HG03103 (cell line): ENCODE results near the gene MAPK14.
"Not testable (repeated sequence)": the region's sequence is repeated elsewhere in the genome, so short reads cannot be mapped to it uniquely, and the experiment has no call there.

Source experiments
- ATAC-seq: cut with Tn5 transposase; IDR thresholded peaks from one replicate; pipeline ENCODE4 v1.9.1; 2021; ENCODE audit warnings: low read depth; ENCODE audit not compliant: unreplicated experiment

Gene MAPK14

DNA sequence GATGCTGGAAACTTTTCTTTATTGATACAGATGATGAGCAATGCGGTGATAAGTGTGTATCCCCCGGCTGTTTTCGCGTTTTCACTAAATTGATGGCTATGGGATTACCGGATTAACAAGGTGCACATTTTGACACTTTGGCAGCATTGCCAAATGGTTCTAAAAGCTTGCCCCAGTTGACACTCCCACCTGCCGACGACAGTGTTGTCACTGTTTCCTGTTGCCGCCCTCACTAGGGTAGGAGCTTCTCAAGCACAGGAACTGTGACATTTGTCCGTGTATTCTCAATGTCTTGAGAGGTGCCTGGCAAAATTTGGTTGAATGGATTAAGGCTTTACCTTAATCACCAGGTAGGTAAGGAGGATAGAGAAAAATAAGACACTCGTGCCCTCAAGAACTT lies 92.9 kb downstream of the MAPK14 start:
- peak; percentile 48 for ATAC-seq

DNA sequence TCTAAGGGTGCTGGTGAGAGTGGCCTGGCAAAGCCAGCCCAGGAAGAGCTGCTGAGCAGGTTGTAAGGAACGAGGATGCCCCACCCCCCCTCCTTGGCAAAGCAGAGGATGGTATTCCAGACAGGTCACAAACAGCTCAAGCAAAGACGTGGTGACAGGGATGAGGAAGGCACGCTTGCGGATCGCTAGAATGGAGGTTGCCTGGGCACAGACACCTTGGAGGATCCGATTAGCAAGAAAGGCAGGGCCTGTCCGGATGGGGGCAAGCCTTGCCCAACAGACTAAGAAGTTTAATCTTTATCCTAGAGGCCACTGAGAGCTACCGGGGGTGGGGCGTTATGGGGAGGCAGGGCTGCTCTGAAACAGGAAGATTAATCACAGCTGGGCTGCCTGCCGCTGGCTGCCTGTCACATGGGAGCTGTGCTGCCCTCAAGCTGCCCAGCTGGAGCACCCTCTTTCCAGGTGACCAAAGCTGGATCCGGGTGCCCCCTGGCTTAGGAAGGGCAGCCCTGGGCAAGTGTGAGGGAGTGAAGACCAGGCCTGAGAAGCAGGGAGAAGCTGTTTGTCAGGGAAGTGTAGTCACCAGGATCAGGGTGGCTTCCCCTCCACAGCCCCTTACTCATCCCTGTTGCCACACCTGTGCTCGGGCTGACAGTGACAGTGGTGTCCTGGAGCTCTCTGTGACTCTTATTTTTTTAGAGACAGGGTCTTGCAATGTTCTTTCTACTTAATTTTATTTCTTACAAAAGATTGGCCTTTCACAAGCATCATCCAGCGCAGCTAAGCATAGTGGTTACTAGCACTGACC lies 93.6 kb downstream of the MAPK14 start:
- no peak for ATAC-seq

DNA sequence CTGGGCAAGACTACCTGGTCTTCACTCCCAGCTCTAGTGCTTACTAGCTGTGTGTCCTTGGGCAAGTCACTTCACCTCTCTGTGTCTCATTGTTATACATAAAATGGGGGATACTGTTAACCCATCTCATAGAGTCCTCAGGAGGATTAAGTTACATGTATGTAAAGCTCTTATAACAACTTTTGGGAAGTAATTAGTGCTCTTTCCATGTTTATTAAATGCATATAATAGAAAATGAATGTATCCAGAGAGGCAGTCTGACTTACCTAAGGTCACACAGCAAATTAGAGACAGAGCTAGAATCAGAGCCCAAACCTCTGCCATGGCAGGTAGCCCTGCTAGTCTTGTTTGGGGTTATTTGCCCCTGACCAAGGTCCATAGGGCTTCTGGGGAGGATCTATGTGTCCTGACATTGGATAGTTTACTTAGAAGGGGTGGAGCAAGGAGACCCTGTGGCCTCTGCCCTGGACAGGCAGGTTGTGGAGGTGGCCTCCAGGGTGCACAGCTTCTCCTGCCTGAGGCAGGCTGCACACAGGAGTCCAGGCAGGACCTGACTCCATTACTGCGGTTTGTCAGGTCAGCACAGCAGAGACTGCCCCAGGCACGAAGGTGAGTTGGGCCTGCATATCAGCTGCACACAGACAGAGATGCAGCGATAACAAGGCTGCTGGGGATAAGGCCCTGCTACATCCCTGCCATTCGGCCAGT lies 94.3 kb downstream of the MAPK14 start:
- no peak for ATAC-seq

DNA sequence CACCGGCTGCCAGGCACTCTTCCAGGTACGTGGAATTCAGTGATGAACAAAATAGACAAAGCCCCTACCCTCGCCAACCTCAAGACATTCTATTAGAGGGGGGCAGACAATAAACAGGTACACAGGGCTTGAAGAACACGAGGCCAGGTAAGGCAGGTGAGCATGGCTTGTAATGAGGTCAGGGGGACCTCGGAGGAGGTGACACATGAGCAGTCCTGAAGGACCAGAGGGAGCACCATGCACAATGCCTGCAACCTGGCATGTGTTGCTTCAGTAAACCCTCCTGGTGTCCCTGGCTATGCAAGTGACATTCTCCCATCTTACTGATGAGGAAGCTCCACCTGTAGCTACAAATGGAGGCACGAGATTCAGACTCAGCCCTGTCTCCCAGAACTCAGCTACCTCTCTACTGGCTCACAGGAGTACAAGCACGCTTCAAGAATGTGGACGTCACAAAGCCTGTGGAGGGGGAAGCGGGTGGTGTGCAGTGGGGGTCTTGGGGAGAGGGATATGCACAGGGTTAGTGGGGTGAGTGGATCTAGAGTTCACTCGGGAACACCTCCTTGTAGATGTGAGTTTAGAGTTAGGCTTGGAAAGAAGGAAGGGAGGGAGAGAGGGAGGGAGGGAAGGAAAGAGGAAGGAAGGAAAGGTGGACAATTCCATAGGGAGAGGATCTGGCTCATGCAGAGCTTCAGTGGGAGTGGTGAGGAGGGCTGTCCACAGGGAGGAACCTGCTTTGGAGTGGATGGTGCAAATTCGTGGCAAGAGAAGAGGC lies 95.1 kb downstream of the MAPK14 start:
- no peak for ATAC-seq

DNA sequence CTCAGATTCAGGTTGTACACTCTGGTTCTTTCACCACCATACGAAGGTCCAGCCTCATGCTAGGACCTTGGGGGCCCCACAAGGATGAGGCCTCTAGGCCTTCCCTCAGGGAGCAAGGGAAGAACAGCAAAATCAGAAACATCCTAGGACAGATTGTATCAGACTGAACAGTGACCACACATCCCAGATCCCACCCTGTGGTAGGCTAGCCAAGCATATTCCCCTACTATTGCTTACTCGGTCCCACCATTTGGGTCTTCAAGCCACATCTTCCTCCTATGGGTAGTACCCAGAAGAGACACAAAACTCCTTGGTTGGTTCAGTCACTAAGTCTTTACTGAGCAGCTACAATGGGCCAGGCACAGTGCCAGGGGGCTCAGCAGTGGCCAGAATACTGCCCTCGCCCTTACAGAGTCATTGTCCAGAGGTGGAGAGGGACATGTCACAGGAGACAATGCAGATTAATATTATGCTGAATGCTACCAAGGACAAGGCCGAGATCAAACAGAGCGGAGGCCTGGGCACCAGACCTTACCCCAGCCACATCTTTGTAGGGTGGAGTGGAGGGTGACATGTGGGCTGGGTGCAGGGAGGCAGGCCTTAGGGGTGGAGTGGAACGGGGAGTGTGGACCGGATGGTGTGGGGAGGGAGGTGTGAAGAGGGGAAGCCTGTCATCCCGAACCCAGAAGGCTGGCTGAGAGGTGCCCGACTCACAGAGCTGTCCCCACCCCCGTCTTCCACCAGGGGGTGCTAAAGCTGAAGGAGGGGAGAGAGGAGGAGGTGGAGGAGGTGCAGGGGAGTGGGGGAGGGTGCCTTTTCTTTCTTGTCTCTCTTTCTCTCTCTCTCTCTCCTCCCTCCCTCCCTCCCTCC lies 95.9 kb downstream of the MAPK14 start:
- no peak for ATAC-seq

DNA sequence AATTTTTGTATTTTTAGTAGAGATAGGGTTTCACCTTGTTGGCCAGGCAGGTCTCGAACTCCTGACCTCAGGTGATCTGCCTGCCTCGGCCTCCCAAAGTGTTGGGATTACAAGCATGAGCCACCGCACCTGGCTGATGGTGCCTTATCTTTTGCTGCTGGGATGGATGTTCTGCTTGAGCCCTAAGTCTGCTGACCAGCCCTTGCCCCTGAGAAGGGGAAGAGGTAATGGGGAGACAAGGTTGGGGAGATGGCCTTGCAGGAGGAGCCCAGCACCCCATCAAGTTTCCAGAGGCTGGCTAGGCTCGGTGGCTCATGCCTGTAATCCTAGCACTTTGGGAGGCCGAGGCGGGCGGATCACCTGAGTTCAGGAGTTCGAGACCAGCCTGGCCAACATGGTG lies 96.7 kb downstream of the MAPK14 start:
- ATAC-seq, result not testable (repeated sequence)

DNA sequence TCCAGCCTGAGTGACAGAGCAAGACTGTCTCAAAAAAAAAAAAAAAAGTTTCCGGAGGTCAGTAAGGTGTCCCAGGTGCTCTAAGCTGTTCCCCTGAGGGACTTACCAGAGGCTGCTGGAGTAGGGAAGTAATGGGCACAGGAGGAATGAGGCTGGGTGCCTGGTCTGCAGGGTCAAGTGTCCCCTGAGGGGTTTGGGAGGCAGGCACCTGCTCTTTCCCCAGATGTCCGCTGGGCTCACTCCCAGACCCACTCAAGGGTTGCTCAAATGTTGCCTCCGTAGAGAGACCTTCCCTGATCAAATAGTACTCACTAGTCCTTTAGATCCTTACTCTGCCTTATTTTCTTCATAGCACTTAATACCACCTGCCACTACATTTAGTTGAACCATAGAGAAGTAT lies 97.3 kb downstream of the MAPK14 start:
- no peak for ATAC-seq

DNA sequence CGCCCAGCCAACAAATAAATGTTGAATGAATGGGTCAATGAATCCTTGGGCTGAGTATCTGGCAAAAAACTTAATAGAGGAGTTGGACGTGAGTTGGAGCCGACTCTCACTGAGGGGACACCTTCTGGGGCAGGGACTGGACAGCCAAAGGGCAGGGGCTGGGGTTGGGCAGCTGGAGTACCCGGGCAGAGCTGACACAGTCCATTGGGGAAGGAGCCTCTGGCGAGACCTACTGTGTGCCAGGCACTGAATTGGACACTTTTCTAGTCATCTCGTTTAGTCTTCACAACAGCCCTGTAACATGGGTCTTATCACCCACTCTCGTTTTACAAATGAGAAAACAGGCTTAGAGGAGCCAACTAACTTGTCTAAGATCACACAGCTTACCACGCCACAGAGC lies 98.0 kb downstream of the MAPK14 start:
- no peak for ATAC-seq

DNA sequence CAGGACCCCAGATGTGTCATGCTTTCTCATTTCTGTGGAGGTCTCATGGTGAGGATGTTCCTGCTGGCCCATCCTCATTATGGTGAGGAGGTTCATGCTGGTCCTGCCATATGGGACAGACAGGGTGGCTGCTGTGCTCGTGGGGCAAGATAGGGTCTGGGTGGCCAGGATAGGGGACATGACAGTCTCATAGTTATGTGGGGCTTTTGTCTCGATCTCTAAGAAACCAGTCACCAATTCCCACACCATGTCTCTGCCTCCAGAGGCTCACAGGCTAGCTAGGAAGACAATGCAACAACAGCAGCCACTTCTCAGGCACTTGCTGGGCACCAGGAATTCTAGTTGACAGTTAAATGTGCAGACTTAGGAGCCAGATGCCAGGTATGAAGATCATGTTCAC lies 98.5 kb downstream of the MAPK14 start:
- ATAC-seq, result no peak

DNA sequence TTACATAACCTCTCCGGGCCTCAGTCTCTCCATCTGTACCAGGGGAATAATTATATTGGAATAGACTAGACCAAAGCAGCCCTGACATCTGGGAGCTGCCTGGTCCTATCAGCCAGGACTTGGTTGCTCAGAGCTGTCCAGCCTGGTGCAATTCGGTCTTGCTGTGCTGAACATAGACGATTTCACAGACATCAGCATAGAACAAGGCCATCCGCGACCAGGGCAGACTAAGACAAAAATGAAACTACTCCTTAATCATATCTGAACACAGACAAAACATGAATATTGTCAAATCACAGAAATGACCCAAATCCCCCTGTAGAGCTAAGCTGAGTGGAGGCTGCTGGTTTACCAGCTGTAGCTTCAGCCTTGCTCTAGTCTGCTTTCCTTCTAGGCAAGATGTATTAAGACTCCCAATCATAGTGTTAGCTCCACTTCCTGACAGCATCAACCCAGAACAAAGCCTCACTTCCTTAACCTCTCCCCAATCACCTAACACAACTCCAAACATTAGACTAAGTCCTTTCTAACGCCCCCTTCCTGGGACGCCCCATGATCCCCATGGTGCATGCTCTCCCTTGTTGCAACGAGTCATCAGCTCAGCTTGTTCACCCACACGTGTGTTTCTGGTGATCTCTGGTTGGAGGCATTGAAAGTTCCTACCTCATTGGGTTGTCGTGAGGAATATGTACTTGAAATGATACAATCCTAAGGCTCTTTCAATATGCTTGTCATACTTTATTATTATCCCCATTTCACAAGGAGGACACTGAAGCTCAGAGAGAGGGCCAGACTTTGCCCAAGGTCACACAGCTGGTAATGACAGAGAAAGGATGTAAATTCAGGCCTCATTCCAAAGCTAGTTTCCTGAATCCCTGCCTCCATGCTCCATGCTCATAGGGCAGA lies 99.2 kb downstream of the MAPK14 start:
- ATAC-seq, result no peak

DNA sequence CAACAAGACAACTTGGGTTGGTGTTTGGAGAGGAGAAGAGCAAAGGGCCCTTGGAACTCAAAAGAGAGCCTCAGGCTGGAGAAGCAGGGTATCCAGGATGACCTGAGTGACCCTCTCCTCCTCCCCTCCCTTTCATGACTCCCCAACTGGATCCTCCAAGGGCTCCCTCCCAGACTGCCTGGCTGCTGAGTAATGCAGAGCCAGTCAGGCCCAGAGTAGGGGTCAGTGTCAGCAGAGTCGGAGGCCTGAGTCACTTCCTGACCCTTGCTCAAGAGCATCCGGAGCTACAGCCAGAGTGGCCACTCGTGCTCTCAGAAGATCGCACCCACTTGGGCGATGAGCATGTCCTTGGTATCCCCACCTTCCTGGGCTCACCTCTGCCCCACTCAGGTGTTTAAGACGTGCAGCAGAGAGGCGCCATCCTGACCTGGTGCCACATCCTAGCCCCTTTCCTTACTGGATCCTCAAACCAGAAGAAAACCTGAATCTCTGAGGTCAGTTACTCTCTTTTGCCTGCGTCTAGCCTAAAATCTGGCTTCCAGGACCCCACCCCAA lies 99.9 kb downstream of the MAPK14 start:
- no peak for ATAC-seq

DNA sequence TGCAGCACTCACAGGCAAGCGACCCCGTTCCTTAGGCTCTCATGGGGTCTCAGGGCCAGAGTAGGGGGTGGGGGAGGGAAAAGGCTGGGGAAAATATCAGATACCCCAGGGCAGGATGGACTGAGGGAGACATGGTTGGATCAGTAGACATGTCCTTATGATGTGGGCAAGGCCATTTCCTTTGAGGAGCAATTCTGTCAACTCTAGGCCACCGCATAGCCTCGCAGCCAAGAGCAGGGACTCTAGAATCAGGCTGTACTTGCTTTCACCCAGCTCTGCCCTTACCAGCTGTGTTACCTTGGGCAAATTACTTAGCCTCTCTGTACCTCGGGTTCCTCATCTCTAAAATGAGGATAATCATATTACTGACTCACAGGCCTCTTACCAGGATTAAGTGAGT lies 100.5 kb downstream of the MAPK14 start:
- ATAC-seq, result no peak

DNA sequence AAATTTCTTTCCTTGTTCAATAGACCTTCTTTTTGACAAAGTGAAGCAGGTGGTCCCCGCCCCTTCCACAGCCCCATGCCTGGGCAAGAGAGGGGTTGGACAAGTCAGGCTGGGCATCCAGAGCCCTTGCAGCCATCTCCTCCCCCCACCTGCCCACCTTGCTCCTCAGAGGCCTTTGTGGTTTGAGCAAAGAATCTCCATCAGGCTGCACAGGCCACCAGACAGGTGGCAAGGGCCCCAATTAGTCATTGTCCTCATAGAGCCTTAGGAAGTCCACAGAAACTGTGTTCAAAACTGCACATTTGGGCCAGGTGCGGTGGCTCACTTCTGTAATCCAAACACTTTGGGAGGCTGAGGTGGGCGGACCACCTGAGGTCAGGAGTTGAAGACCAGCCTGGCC lies 101.2 kb downstream of the MAPK14 start:
- ATAC-seq, result no peak

DNA sequence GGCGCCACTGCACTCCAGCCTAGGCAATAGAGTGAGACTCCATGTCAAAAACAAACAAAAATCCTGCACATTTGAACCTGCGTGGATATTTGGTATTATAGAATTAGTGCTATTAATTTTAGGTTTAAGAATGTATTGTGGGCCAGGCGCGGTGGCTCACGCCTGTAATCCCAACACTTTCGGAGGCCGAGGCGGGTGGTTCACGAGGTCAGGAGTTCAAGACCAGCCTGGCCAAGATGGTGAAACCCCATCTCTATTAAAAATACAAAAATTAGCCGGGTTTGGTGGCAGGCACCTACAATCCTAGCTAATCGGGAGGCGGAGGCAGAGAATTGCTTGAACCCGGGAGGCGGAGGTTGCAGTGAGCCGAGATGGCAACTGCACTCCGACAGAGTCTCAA lies 101.7 kb downstream of the MAPK14 start:
- not testable (repeated sequence) for ATAC-seq

DNA sequence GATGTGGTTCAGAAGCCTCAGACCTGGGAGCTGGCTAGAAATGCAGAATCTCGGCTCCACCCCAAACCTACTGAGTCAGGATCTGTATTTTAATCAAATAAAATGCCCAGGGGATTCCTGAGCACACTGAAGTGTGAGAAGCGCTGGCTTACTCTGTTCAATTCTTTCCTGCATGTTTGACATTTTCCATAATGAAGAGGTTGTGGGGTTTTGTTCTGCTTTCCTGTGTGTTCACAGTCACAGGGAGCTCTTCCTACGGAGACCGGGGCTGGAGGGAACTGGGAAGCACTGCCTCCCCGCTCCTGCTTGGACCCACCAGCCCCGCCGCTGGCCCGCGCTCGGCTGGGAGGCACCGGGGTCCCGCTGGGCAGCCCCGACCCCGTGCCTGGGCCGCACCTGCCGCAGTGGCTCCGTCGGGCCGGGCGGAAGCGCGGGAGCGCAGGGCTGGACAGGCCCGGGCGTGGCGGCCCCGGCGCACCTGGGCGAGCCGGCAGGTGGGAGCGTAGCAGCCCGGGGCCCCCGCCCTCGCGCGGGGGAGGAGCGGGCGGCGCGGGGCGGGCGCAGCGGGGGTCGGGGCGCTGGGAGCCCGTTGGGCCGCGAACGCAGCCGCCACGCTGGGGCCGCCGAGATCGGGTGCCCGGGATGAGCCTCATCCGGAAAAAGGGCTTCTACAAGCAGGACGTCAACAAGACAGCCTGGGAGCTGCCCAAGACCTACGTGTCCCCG lies 102.5 kb downstream of the MAPK14 start, which contains the start of gene MAPK13:
Gene MAPK13 (plus strand): TSS at position 573 of the 726 bp plus-strand sequence. CDS start 70 bp downstream, at position 643.
- ATAC-seq, result no peak

DNA sequence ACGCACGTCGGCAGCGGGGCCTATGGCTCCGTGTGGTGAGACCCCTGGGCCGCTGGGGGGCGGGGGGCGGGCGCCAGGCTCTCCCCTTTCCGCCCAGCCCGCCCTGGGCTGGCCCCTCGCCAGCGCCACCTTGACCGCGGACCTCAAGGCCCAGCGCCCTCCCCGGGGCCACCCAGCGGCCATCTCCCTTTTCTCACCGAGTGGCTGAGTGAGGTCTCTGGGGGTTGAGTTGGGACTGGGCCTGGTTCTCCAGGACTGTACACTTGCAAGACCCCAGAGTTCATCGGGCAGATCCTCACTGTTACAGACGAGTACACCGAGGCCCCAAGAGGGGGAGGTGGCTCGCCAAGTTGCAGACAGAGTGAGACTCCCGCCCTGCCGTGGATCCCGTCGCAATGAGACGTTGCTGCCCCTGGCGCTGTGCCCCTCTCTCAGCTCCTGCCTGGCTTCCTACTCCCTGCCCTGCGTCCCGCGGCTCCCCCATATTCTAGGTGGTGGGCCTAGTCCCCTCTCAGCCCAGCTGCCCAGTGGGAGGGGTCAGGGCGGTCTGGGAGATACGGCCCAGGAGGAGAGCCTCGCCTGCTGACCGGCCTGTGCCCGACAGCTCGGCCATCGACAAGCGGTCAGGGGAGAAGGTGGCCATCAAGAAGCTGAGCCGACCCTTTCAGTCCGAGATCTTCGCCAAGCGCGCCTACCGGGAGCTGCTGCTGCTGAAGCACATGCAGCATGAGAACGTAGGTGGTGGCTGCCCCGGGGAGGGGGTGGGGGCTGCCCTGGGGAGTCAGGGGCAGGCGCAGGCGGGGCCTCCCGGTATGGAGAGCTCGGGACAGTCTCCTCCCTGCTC lies 103.3 kb downstream of the MAPK14 start:
- no peak for ATAC-seq

DNA sequence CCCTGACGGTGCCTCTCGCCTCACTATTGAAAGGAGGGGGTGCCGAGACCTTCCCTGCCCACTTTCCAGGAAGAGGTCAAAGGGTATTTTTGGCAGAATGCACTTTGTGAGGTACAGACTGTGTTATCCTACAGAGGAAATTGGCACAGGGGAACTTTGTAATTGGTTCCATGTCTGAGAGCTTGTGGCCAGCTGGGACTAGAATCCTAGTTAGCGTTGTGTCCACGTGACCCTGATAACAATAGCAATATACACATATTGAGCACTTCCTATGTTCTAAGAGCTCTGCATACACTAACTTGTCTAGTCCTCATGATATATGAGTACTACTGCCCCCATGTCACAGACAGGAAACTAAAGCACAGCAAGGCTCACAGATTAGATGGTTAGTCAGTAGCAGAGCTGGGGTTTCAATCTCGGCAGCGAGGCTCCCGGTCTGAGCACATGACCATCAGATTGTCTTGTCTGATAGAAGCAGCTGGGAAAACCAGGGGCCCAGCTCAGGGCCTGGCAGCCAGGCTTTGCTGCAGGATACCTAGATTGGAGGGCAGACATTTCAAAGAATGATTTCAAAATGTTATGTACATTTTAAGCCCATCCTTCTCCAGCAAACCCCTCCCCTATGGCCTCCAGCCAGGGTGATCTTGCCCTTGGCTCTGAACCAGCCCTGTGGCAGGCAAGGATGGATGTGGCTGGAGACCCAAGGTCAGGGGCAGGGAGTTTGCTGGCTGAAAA lies 104.1 kb downstream of the MAPK14 start:
- peak; percentile 78 for ATAC-seq
